Hippocampal formation (tissue), 2 donors: ENCODE data around the gene ZNF83.
"Not testable (repeated sequence)": the region's sequence is repeated elsewhere in the genome, so short reads cannot be mapped to it uniquely, and the experiment has no call there.

ENCODE experiments used
- DNase-seq, 2 donors: peaks; one replicate each; lab custom pipeline; 2025; lab: John Stamatoyannopoulos, UW

Gene ZNF83

DNA sequence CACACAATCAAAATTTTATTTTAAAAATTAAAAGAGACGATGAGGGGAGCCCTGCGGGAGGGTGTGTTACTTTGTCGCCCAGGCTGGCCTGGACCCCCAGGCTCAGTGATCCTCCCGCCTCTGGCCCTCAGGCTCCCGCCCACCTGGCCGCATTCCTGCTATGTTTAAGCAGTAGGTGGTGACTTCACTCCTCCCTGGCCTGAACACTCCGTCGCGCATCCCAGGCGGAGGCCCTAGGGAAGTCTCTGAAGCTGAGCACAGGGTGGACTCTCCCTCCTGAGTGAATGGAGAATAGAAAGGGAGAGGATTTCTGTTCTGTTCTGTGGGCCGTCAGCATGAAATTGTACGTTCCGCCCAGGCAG is 68.5 kb downstream of the ZNF83 start:
- DNase-seq = not testable (repeated sequence)

- no peak for DNase-seq
Observed at GRCh38 chr19:52567921-52568320, 70.2 kb downstream of the ZNF83 start.

- DNase-seq = no peak
Observed at GRCh38 chr19:52566588-52566987, 71.6 kb downstream of the ZNF83 start.

GRCh38 chr19:52566121-52566520 is 72.0 kb downstream of the ZNF83 start:
- no peak for DNase-seq
